ENCODE data around the gene PARVG.

Gene PARVG

GRCh38 chr22:44214764-44215163 is 34.0 kb downstream of the PARVG start:
- no peak overlapping the region for H3K4me2 ChIP-seq
- no peak overlapping the region for H3K9ac ChIP-seq
- peaks cover 0 to 11% (median 2%) of the 10 kb centered on the region in 10 experiments; a peak in 5 of 20 replicates for H3K4me1 ChIP-seq
- no peak for TF ChIP-seq Cebpa-rat (IDR thresholded peaks at IDR 0.05)
- no peaks in the 10 kb centered on the region for H3K27me3 ChIP-seq
- no peaks in the 10 kb centered on the region for H3K36me3 ChIP-seq
- no peak overlapping the region for H3K4me3 ChIP-seq
- H4K20me1 ChIP-seq: no peaks in the 10 kb centered on the region; a peak in 1 of 22 replicates
- H3K9me3 ChIP-seq (replicated peaks in 1 of 11): peaks cover 16 to 27% (median 22%) of the 10 kb centered on the region in 11 experiments; a peak in 20 of 22 replicates
- no peak overlapping the region for H3K27ac ChIP-seq

- Histone ChIP-seq H3K4me1 (peaks cover 0 to 11% (median 2%) of the 10 kb centered on the region in 10 experiments; a peak in 5 of 20 replicates), H3K9ac (no peak overlapping the region), H3K27me3 (no peaks in the 10 kb centered on the region), H3K27ac (no peak overlapping the region), H3K4me3 (no peak overlapping the region), H3K9me3 (replicated peaks in 1 of 11) (peaks cover 15 to 23% (median 19%) of the 10 kb centered on the region in 11 experiments; a peak in 20 of 22 replicates), H3K36me3 (no peaks in the 10 kb centered on the region), H4K20me1 (no peaks in the 10 kb centered on the region; a peak in 1 of 22 replicates), H3K4me2 (no peak overlapping the region)
- TF ChIP-seq Cebpa-rat (IDR thresholded peaks at IDR 0.05): no peak
Measured at GRCh38 chr22:44215287-44215686, 34.6 kb downstream of the PARVG start.

- H3K4me2 ChIP-seq: no peak overlapping the region
- no peaks in the 10 kb centered on the region; a peak in 1 of 22 replicates for H4K20me1 ChIP-seq
- no peak for TF ChIP-seq Cebpa-rat (IDR thresholded peaks at IDR 0.05)
- H3K36me3 ChIP-seq: no peaks in the 10 kb centered on the region
- peaks cover 0 to 8% (median 0%) of the 10 kb centered on the region in 11 experiments; a peak in 4 of 22 replicates for H3K27me3 ChIP-seq
- peaks cover 0 to 20% (median 11%) of the 10 kb centered on the region in 10 experiments; a peak in 11 of 20 replicates for H3K4me1 ChIP-seq
- no peak overlapping the region for H3K9ac ChIP-seq
- no peak overlapping the region for H3K27ac ChIP-seq
- H3K4me3 ChIP-seq: no peak overlapping the region
- H3K9me3 ChIP-seq (replicated peaks in 1 of 11): peaks cover 15 to 23% (median 19%) of the 10 kb centered on the region in 11 experiments; a peak in 20 of 22 replicates
Measured at GRCh38 chr22:44217346-44217745, 36.6 kb downstream of the PARVG start.

- peaks cover 15 to 23% (median 19%) of the 10 kb centered on the region in 11 experiments; a peak in 20 of 22 replicates for H3K9me3 ChIP-seq (replicated peaks in 1 of 11)
- no peak overlapping the region for H3K27ac ChIP-seq
Measured at GRCh38 chr22:44218071-44218470, 37.3 kb downstream of the PARVG start.

GRCh38 chr22:44219101-44219870 is 38.6 kb downstream of the PARVG start:
- H3K9ac ChIP-seq: no peak overlapping the region

More at GRCh38 chr22:44218071-44218470, 37.3 kb downstream of the PARVG start:
- Histone ChIP-seq H3K27me3 (peaks cover 0 to 10% (median 0%) of the 10 kb centered on the region in 11 experiments; a peak in 4 of 22 replicates), H4K20me1 (no peaks in the 10 kb centered on the region; a peak in 1 of 22 replicates), H3K9ac (no peak overlapping the region), H3K4me3 (no peak overlapping the region), H3K4me2 (no peak overlapping the region), H3K36me3 (no peaks in the 10 kb centered on the region), H3K4me1 (peaks cover 0 to 20% (median 12%) of the 10 kb centered on the region in 10 experiments; a peak in 11 of 20 replicates)
- no peak for TF ChIP-seq Cebpa-rat (IDR thresholded peaks at IDR 0.05)

GRCh38 chr22:44220727-44221680 is 40.3 kb downstream of the PARVG start:
- H3K27me3 ChIP-seq: peaks cover 0 to 20% (median 0%) of the 10 kb centered on the region in 11 experiments; a peak in 7 of 22 replicates
- H3K4me3 ChIP-seq: no peak overlapping the region
- peaks cover 0 to 20% (median 12%) of the 10 kb centered on the region in 10 experiments; a peak in 11 of 20 replicates for H3K4me1 ChIP-seq
- no peaks in the 10 kb centered on the region for H3K36me3 ChIP-seq
- H3K4me2 ChIP-seq: peak overlapping the region in 8 of 11 experiments; percentile 12 to 64 (median 44); a peak in 14 of 22 replicates
- TF ChIP-seq Cebpa-rat (IDR thresholded peaks at IDR 0.05): no peak
- H3K9me3 ChIP-seq (replicated peaks in 1 of 11): peaks cover 0 to 2% (median 0%) of the 10 kb centered on the region in 11 experiments; a peak in 3 of 22 replicates
- no peak overlapping the region for H3K27ac ChIP-seq
- H3K9ac ChIP-seq: no peak overlapping the region
- no peaks in the 10 kb centered on the region; a peak in 2 of 22 replicates for H4K20me1 ChIP-seq

More at GRCh38 chr22:44219101-44219870, 38.6 kb downstream of the PARVG start:
- Histone ChIP-seq H4K20me1 (no peaks in the 10 kb centered on the region; a peak in 2 of 22 replicates), H3K4me1 (peaks cover 0 to 20% (median 12%) of the 10 kb centered on the region in 10 experiments; a peak in 11 of 20 replicates), H3K4me2 (no peak overlapping the region), H3K4me3 (no peak overlapping the region), H3K27ac (no peak overlapping the region), H3K27me3 (peaks cover 0 to 19% (median 0%) of the 10 kb centered on the region in 11 experiments; a peak in 7 of 22 replicates), H3K9me3 (replicated peaks in 1 of 11) (peaks cover 12 to 19% (median 15%) of the 10 kb centered on the region in 11 experiments; a peak in 20 of 22 replicates), H3K36me3 (no peaks in the 10 kb centered on the region)
- TF ChIP-seq Cebpa-rat (IDR thresholded peaks at IDR 0.05): no peak

GRCh38 chr22:44221710-44222475 is 41.2 kb downstream of the PARVG start:
- Histone ChIP-seq H3K9ac (no peak overlapping the region), H3K27me3 (peaks cover 0 to 22% (median 0%) of the 10 kb centered on the region in 11 experiments; a peak in 7 of 22 replicates), H3K27ac (no peak overlapping the region), H3K9me3 (replicated peaks in 1 of 11) (peaks cover 0 to 2% (median 0%) of the 10 kb centered on the region in 11 experiments; a peak in 7 of 22 replicates), H3K4me1 (peaks cover 0 to 20% (median 12%) of the 10 kb centered on the region in 10 experiments; a peak in 11 of 20 replicates), H3K4me3 (no peak overlapping the region), H3K4me2 (peak overlapping the region in 6 of 11 experiments; percentile 30 to 64 (median 52); a peak in 10 of 22 replicates), H3K36me3 (no peaks in the 10 kb centered on the region), H4K20me1 (no peaks in the 10 kb centered on the region; a peak in 2 of 22 replicates)
- no peak for TF ChIP-seq Cebpa-rat (IDR thresholded peaks at IDR 0.05)

GRCh38 chr22:44224166-44224565 is 43.4 kb downstream of the PARVG start:
- H3K36me3 ChIP-seq: no peaks in the 10 kb centered on the region
- H4K20me1 ChIP-seq: no peaks in the 10 kb centered on the region; a peak in 1 of 22 replicates
- peaks cover 0 to 22% (median 0%) of the 10 kb centered on the region in 11 experiments; a peak in 7 of 22 replicates for H3K27me3 ChIP-seq
- H3K4me1 ChIP-seq: peaks cover 0 to 20% (median 12%) of the 10 kb centered on the region in 10 experiments; a peak in 11 of 20 replicates
- H3K27ac ChIP-seq: no peak overlapping the region
- no peak overlapping the region for H3K4me2 ChIP-seq
- no peak overlapping the region for H3K4me3 ChIP-seq
- no peak for TF ChIP-seq Cebpa-rat (IDR thresholded peaks at IDR 0.05)
- H3K9ac ChIP-seq: no peak overlapping the region
- peaks cover 8 to 19% (median 13%) of the 10 kb centered on the region in 11 experiments for H3K9me3 ChIP-seq (replicated peaks in 1 of 11)

Measured in BLaER1 treated with 17β-estradiol and CSF1 and Interleukin-3, amounts not matched to agents 10 nM and 100 nM (cell line).